Lower lobe of right lung (tissue), 2 donors: ENCODE data around the gene PHRF1. TPM values are rescaled to one million over a fixed set of nuclear protein-coding genes. Genes with fewer than 3 reads are reported as not detected.
A peak's percentile ranks its signal among the peaks of the same experiment; 100 is the strongest.

Experiments
- ATAC-seq, 2 donors: fragments of 200-7000 bp; cut with Tn5 transposase; one replicate each; pipeline ENCODE4 v1.9.1; 2020 to 2022; ENCODE audit warnings: mild to moderate bottlenecking in 2 of 2, moderate library complexity in 2 of 2
- DNase-seq: peaks from one replicate; pipeline ENCODE4 v3.0.0-alpha.2; 2020
- H3K27ac ChIP-seq: fragments of 200-600 bp; one replicate; pipeline ENCODE4 v1.8.0; 2022
- H3K27me3 ChIP-seq: fragments of 200-600 bp; one replicate; pipeline ENCODE4 v1.8.0; 2022; ENCODE audit warnings: low read depth
- H3K36me3 ChIP-seq: fragments of 200-600 bp; one replicate; pipeline ENCODE4 v1.8.0; 2022; ENCODE audit warnings: mild to moderate bottlenecking
- H3K4me1 ChIP-seq: fragments of 200-600 bp; one replicate; pipeline ENCODE4 v1.8.0; 2022
- H3K4me3 ChIP-seq: fragments of 200-600 bp; one replicate; pipeline ENCODE4 v1.8.0; 2022; ENCODE audit warnings: mild to moderate bottlenecking
- H3K9me3 ChIP-seq: fragments of 200-600 bp; one replicate; pipeline ENCODE4 v1.8.0; 2022
- intact Hi-C: fragments of 100-400 bp; cut with DNase I; formaldehyde crosslinking; loops from one replicate; pipeline ENCODE4 v1.11.0; 2022
- total RNA-seq: library from RNA; stranded (reverse); fragmentation: NEBNext Ultra II Directional; extraction: Animal tissue kit (Norgen Biotek cat#: 25700); gene quantifications from one replicate; pipeline ENCODE4 v1.2.1, GENCODE V29; 2021
- TF ChIP-seq, protein P1 (sequence below): fragments of 200-600 bp; IDR thresholded peaks from one replicate; pipeline ENCODE4 v1.8.0; 2022; ENCODE audit warnings: antibody characterized with exemption, mild to moderate bottlenecking
- donor health status: DM: no; HTN: yes; CAD: no; lungs with severe emphysema.

The PHRF1 gene
- total RNA-seq, 1 donor from 2014 or later, result 31.5 TPM

DNA sequence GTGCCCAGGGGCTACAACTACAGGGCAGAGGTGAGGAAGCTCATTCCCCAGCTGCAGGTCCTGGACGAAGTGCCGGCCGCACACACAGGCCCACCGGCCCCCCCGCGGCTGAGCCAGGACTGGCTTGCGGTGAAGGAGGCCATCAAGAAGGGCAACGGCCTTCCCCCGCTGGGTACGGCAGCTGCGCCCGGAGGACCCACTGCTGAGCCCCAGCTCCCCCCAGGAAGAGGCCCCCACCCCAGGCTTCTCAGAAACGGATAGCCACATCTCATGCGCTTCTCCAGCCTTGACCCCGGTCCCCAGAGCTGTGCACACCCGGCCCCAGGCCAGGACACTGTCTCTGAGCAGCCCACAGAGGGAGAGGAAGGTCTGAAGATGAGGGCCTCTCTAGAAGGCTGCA is 25.1 kb upstream of the PHRF1 start:
- Histone ChIP-seq H3K4me3 (no peak overlapping the region), H3K27ac (no peak overlapping the region), H3K36me3 (no peaks in the 10 kb centered on the region), H3K27me3 (peaks cover 37% of the 10 kb centered on the region), H3K4me1 (peaks cover 16% of the 10 kb centered on the region), H3K9me3 (no peaks in the 10 kb centered on the region)
- DNase-seq (no peak), ATAC-seq (no peak)
- TF ChIP-seq, protein P1, sequence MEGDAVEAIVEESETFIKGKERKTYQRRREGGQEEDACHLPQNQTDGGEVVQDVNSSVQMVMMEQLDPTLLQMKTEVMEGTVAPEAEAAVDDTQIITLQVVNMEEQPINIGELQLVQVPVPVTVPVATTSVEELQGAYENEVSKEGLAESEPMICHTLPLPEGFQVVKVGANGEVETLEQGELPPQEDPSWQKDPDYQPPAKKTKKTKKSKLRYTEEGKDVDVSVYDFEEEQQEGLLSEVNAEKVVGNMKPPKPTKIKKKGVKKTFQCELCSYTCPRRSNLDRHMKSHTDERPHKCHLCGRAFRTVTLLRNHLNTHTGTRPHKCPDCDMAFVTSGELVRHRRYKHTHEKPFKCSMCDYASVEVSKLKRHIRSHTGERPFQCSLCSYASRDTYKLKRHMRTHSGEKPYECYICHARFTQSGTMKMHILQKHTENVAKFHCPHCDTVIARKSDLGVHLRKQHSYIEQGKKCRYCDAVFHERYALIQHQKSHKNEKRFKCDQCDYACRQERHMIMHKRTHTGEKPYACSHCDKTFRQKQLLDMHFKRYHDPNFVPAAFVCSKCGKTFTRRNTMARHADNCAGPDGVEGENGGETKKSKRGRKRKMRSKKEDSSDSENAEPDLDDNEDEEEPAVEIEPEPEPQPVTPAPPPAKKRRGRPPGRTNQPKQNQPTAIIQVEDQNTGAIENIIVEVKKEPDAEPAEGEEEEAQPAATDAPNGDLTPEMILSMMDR, result no peak
- intact Hi-C loops, result no loop called here

DNA sequence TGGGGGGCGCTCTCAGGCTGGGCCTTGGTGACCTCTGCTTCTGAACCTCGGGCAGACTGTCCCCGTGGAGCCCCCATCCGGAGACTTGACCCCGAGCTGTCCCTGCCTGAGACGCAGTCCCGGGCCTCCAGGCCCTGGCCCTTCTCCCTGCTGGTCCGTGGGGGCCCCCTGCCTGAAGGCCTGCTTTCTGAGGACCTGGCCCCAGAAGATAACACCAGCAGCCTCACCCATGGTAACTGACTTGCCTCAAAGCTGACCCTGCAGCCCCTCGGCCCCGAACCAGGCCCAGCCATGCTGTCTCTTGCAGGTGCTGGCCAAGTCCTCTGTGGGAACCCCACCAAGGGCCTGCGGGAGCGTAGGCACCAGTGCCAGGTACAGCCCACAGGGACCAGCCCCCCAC is 24.7 kb upstream of the PHRF1 start:
- Histone ChIP-seq H3K4me1 (peaks cover 16% of the 10 kb centered on the region), H3K4me3 (no peak overlapping the region), H3K27ac (no peak overlapping the region), H3K36me3 (no peaks in the 10 kb centered on the region), H3K9me3 (no peaks in the 10 kb centered on the region), H3K27me3 (peaks cover 42% of the 10 kb centered on the region)
- ATAC-seq (no peak), DNase-seq (no peak)
- intact Hi-C loops, result no loop called here
- TF ChIP-seq, protein P1, result no peak

DNA sequence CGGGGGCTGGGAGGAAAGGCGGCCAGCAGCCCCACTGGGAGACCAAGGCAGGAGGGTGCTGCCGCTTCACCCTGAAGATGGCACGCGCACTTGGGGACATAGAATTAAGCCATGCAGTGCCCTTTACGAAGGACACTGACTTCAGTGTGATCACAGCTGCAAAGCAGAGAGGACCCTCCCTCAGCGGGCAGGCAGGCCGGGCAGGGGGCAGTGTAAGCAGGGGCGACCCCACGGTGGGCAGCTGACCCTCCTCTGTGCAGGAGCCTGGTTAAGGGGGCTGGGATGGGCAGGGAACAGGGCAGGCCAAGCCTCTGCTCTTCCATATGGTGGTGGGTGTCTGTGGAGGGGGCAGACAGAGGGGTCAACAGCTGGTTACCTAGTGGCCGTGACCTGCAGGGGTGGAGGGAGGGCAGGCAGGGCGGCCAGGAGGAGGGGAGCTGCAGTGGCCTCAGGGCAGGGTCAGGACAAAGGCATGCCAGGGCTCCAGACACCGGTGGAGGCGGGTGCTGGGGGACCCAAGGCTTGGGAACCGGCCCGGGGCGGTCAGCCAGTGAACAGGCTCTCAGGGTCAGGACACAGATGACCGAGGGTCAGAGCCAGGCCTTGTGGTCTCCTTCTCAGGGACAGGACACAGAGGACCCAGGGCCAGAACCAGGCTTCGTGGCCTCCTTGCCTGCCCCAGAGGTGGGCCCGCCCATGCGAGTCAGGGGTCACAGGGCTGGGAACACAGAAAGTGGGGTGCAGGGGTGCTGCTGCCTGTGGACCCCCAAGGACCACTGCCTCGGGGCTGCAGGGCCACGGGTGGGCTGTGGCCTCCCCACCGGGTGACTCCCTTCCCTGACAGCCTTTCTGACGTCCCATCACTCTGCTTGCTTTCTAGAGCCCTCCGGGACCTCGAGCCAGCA is 22.9 kb upstream of the PHRF1 start:
- TF ChIP-seq, protein P1, result no peak
- Histone ChIP-seq H3K4me1 (peaks cover 16% of the 10 kb centered on the region), H3K27ac (no peak overlapping the region), H3K27me3 (peaks cover 59% of the 10 kb centered on the region), H3K4me3 (no peak overlapping the region), H3K36me3 (no peaks in the 10 kb centered on the region), H3K9me3 (no peaks in the 10 kb centered on the region)
- ATAC-seq, result no peak
- no peak for DNase-seq
- intact Hi-C loops, result no loop called here

DNA sequence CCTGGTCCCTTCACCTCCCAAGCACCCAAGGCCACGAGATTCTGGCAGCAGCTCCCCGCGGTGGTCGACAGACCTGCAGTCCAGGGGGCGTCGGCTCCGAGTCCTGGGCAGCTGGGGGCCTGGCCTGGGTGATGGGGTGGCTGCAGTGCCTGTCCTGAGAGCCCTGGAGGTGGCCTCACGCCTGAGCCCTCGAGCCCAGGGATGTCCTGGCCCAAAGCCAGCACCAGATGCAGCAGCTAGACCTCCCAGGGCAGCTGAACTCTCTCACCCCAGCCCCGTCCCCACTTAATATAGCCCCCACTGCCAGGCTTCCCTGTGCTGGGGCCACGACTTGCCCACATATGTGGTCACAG is 22.3 kb upstream of the PHRF1 start:
- TF ChIP-seq, protein P1, result no peak
- no peak for DNase-seq
- H3K4me3 ChIP-seq, result no peak overlapping the region
- intact Hi-C loops, result no loop called here
- H3K36me3 ChIP-seq, result no peaks in the 10 kb centered on the region
- peaks cover 63% of the 10 kb centered on the region for H3K27me3 ChIP-seq
- H3K27ac ChIP-seq, result no peak overlapping the region
- H3K4me1 ChIP-seq, result peaks cover 16% of the 10 kb centered on the region
- no peaks in the 10 kb centered on the region for H3K9me3 ChIP-seq
- ATAC-seq, result no peak

DNA sequence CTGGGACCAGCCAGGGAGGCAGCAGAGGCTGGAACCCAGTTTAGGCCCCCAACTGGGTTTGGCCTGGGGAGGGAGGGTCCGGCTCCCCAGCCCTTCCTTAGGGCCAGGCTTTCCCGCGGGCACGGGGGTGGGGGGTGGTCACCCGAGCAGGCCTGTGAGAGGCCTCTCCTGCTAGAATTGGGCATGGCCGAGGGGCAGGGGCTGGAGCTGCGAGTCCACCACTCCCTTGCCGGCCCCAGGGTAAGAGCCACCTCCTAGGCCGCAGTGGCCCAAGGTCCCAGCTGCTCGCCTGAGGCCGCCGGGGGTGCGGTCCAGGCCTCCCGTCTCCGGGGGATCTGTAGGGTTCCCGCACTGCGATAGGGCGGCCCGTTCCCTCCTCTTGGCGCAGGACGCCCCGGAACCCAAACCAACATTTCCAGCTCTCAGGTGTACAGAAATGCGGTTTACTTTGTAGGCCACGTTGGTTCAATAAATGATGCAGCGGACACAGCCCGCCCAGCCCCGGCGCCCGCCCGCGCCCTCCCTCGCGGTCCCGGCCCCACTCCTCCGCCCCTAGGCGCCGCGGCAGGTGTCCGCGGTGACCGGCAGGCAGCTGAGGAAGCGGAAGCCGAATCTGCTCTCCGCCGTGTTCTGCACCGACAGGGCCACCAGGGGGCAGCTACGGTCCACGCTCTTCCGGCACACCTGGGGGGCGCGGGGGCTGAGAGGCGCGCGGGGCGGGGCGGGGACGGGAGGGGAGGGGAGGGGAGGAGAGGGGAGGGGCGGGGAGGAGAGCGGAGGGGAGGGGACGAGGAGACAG is 21.6 kb upstream of the PHRF1 start:
- TF ChIP-seq, protein P1, result peak; percentile 56
- intact Hi-C loops, result no loop called here
- DNase-seq (peak; percentile 83), ATAC-seq (peak; percentile 82 to 84)
- peak overlapping the region; percentile 54 for H3K4me3 ChIP-seq
- H3K36me3 ChIP-seq, result no peaks in the 10 kb centered on the region
- H3K27ac ChIP-seq, result no peak overlapping the region
- peaks cover 16% of the 10 kb centered on the region for H3K4me1 ChIP-seq
- H3K9me3 ChIP-seq, result no peaks in the 10 kb centered on the region
- peaks cover 67% of the 10 kb centered on the region for H3K27me3 ChIP-seq
